ENCODE results near the gene SLC37A1.

Gene SLC37A1

GRCh38 chr21:42559326-42559725 is 45.7 kb downstream of the SLC37A1 start:
- Histone ChIP-seq H3K4me1 (ENCODE audit: control insufficient read depth, low read depth, low read length) (no peaks in the 10 kb centered on the region), H2BK15ac (replicated peaks; ENCODE audit: low read depth) (no peak overlapping the region), H3K4me2 (ENCODE audit: low read length) (no peak overlapping the region), H3K23ac (ENCODE audit: low read length) (no peak overlapping the region), H3K4ac (ENCODE audit: low read depth, low read length) (no peak overlapping the region), H3K27me3 (ENCODE audit: insufficient read depth, low read length, poor library complexity) (no peaks in the 10 kb centered on the region), H3K56ac (ENCODE audit: low read length) (no peak overlapping the region), H3K9ac (ENCODE audit: low read length) (no peak overlapping the region), H3K27ac (ENCODE audit: low read depth, low read length) (no peak overlapping the region), H4K5ac (ENCODE audit: low read length) (no peak overlapping the region), H3K4me3 (ENCODE audit: low read length) (no peak overlapping the region), H3K79me2 (ENCODE audit: control insufficient read depth, insufficient read depth, low read length) (no peaks in the 10 kb centered on the region), H2BK120ac (ENCODE audit: low read depth, low read length) (no peak overlapping the region), H2AK5ac (ENCODE audit: low read length) (no peak overlapping the region), H4K8ac (ENCODE audit: low read depth, low read length) (no peak overlapping the region), H2BK5ac (ENCODE audit: low read length) (no peak overlapping the region), H3K18ac (ENCODE audit: low read length) (no peak overlapping the region), H3K36me3 (ENCODE audit: control insufficient read depth, insufficient read depth, low read length) (no peaks in the 10 kb centered on the region), H3K79me1 (ENCODE audit: low read length) (no peaks in the 10 kb centered on the region)
- DNase-seq, result no peak
- no CpG with 5 or more reads among the region's 13 CpGs for WGBS (ENCODE audit: extremely low coverage, insufficient coverage, low lambda C conversion rate)

DNA sequence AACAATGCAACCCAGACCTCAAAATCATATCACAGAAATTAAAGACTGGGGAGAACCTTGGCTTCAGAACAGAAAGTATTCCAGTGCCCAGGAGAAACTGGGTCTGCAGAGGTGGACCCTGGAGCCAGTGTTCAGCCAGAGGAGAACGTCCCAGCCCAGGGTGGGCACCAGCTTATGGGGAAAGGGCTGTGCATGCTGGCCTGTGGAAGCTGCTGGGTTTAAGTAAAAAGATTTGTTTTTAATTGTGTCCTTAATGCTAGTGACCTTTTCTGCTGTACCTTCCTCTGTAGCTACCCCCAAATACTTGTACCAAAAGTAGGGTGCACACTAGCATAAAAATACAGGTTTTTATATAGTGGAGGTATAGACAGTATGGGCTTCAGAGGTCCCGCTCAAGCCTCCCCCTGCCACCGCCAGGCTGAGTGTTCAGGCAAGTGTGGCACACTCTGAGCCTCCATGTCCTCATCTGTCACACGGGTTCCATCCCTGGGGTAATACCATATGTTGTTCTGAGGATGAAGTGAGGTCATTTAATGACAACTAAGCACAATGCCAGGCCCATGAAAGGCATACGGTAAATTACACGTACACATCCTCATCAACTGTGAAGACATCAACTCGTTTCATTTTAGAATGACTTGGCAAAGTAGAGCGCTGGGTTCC is 47.0 kb downstream of the SLC37A1 start:
- no CpG with 5 or more reads among the region's 8 CpGs for WGBS (ENCODE audit: extremely low coverage, insufficient coverage, low lambda C conversion rate)
- Histone ChIP-seq H3K56ac (ENCODE audit: low read length) (no peak overlapping the region), H3K4me1 (ENCODE audit: control insufficient read depth, low read depth, low read length) (no peaks in the 10 kb centered on the region)

DNA sequence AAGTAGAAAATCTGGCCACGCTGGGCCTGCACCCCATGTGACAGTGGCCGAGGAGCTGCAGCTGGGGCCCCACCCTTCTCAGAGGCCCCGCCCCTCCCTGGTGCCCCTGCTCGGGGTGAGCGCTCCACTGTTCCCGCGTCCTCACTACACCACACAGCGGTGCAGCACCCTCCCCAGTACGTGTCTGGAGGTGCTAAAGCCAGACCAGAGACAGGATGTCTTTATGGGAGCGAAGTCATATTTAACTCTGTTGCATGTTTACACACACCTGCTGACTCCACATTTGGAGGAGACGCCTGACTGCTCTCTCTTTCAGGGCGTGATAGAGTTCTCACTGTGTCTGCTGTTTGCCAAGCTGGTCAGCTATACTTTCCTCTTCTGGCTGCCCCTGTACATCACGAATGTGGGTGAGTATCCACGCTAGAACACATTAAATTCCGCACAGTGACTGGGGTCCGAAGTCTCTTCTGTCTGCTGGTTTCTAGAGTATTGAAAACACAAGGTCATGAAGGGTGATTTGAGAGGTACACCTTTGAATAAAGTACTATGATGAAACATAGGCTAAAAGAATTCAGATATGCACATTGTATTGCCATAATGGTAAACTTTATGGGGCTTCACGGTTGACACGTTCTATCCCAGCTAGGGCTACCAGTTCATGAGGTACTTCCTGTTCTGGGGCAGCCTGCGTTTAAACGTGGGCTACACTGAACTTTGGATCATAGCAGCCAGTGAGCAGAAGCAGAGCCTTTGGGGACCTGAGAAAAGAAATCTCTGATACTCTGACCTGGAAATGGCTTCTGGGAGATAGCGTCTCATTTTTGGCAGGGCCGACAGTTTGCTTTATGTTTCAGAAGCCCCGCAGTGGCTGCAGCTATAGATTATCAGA is 48.4 kb downstream of the SLC37A1 start:
- WGBS (ENCODE audit: extremely low coverage, insufficient coverage, low lambda C conversion rate), result no CpG with 5 or more reads among the region's 23 CpGs
- no peak for DNase-seq
- Histone ChIP-seq H3K4me3 (ENCODE audit: low read length) (no peak overlapping the region), H3K79me2 (ENCODE audit: control insufficient read depth, insufficient read depth, low read length) (no peaks in the 10 kb centered on the region), H3K36me3 (ENCODE audit: control insufficient read depth, insufficient read depth, low read length) (no peaks in the 10 kb centered on the region), H4K5ac (ENCODE audit: low read length) (no peak overlapping the region), H3K4ac (ENCODE audit: low read depth, low read length) (no peak overlapping the region), H4K8ac (ENCODE audit: low read depth, low read length) (no peak overlapping the region), H3K27me3 (ENCODE audit: insufficient read depth, low read length, poor library complexity) (no peaks in the 10 kb centered on the region), H2BK5ac (ENCODE audit: low read length) (no peak overlapping the region), H3K18ac (ENCODE audit: low read length) (no peak overlapping the region), H2AK5ac (ENCODE audit: low read length) (no peak overlapping the region), H3K27ac (ENCODE audit: low read depth, low read length) (no peak overlapping the region), H3K56ac (ENCODE audit: low read length) (no peak overlapping the region), H2BK15ac (replicated peaks; ENCODE audit: low read depth) (no peak overlapping the region), H3K4me1 (ENCODE audit: control insufficient read depth, low read depth, low read length) (no peaks in the 10 kb centered on the region), H3K9ac (ENCODE audit: low read length) (no peak overlapping the region), H3K79me1 (ENCODE audit: low read length) (no peaks in the 10 kb centered on the region), H2BK120ac (ENCODE audit: low read depth, low read length) (no peak overlapping the region), H3K4me2 (ENCODE audit: low read length) (no peak overlapping the region), H3K23ac (ENCODE audit: low read length) (no peak overlapping the region)

More for the DNA sequence above, 47.0 kb downstream of the SLC37A1 start:
- Histone ChIP-seq H2BK120ac (ENCODE audit: low read depth, low read length) (no peak overlapping the region), H2BK5ac (ENCODE audit: low read length) (no peak overlapping the region), H3K36me3 (ENCODE audit: control insufficient read depth, insufficient read depth, low read length) (no peaks in the 10 kb centered on the region), H3K27ac (ENCODE audit: low read depth, low read length) (no peak overlapping the region), H2AK5ac (ENCODE audit: low read length) (no peak overlapping the region), H4K8ac (ENCODE audit: low read depth, low read length) (no peak overlapping the region), H3K18ac (ENCODE audit: low read length) (no peak overlapping the region), H3K4ac (ENCODE audit: low read depth, low read length) (no peak overlapping the region), H3K27me3 (ENCODE audit: insufficient read depth, low read length, poor library complexity) (no peaks in the 10 kb centered on the region), H3K4me2 (ENCODE audit: low read length) (no peak overlapping the region), H3K23ac (ENCODE audit: low read length) (no peak overlapping the region), H3K9ac (ENCODE audit: low read length) (no peak overlapping the region), H2BK15ac (replicated peaks; ENCODE audit: low read depth) (no peak overlapping the region), H3K79me1 (ENCODE audit: low read length) (no peaks in the 10 kb centered on the region), H4K5ac (ENCODE audit: low read length) (no peak overlapping the region), H3K4me3 (ENCODE audit: low read length) (no peak overlapping the region), H3K79me2 (ENCODE audit: control insufficient read depth, insufficient read depth, low read length) (no peaks in the 10 kb centered on the region)
- no peak for DNase-seq

DNA sequence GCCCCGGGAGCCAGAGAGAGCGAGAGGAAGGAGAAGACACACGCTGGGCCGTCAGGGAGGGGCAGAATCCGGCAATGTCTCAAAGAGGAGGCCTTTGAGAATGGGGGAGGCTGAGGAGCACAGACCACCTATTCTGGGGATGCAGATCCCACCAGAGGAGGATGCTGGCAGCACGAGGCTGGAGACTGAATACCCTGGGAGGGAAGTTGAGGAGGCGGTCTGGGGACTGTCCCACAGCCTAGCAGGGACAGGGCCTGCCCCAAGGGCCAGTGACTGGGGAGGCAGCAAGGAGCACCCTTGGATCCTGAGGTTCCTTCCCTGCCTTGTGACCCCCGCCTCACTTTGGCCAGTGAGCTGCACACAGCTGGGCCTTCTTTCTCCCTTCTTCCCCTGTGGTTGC is 49.2 kb downstream of the SLC37A1 start:
- H3K27ac ChIP-seq (ENCODE audit: low read depth, low read length), result no peak overlapping the region
- H3K4me1 ChIP-seq (ENCODE audit: control insufficient read depth, low read depth, low read length), result no peaks in the 10 kb centered on the region
- no CpG with 5 or more reads among the region's 8 CpGs for WGBS (ENCODE audit: extremely low coverage, insufficient coverage, low lambda C conversion rate)

DNA sequence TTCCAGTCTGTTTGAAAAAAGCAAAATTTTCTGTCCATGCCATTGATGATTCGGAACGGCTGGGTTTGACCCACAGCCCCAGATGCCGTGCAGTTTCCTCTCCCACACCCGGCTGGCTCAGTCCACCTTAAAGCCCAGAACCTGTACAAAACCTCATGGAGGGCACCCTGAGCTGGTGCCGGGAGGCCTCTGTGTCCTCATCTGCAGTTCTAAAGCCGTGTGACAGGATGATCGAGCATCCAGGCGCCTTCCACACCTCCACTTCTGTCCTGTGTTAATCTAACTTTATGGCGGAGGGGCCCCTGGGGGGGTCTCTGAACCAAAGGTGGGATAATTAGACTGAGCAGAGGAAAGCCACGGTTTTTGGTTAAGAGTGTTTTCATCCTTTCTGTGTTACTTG is 49.6 kb downstream of the SLC37A1 start:
- Histone ChIP-seq H3K27me3 (ENCODE audit: insufficient read depth, low read length, poor library complexity) (no peaks in the 10 kb centered on the region), H2BK120ac (ENCODE audit: low read depth, low read length) (no peak overlapping the region), H3K4me1 (ENCODE audit: control insufficient read depth, low read depth, low read length) (no peaks in the 10 kb centered on the region), H4K8ac (ENCODE audit: low read depth, low read length) (no peak overlapping the region), H2AK5ac (ENCODE audit: low read length) (no peak overlapping the region), H3K4me3 (ENCODE audit: low read length) (no peak overlapping the region), H3K79me1 (ENCODE audit: low read length) (no peaks in the 10 kb centered on the region), H3K36me3 (ENCODE audit: control insufficient read depth, insufficient read depth, low read length) (no peaks in the 10 kb centered on the region), H4K5ac (ENCODE audit: low read length) (no peak overlapping the region), H3K4ac (ENCODE audit: low read depth, low read length) (no peak overlapping the region), H3K18ac (ENCODE audit: low read length) (no peak overlapping the region), H3K9ac (ENCODE audit: low read length) (no peak overlapping the region), H2BK15ac (replicated peaks; ENCODE audit: low read depth) (no peak overlapping the region), H3K56ac (ENCODE audit: low read length) (no peak overlapping the region), H3K4me2 (ENCODE audit: low read length) (no peak overlapping the region), H3K23ac (ENCODE audit: low read length) (no peak overlapping the region), H2BK5ac (ENCODE audit: low read length) (no peak overlapping the region), H3K79me2 (ENCODE audit: control insufficient read depth, insufficient read depth, low read length) (no peaks in the 10 kb centered on the region), H3K27ac (ENCODE audit: low read depth, low read length) (no peak overlapping the region)
- no peak for DNase-seq
- WGBS (ENCODE audit: extremely low coverage, insufficient coverage, low lambda C conversion rate), result no CpG with 5 or more reads among the region's 10 CpGs

More for the DNA sequence above, 49.2 kb downstream of the SLC37A1 start:
- no peak overlapping the region for H4K8ac ChIP-seq (ENCODE audit: low read depth, low read length)
- H3K79me1 ChIP-seq (ENCODE audit: low read length), result no peaks in the 10 kb centered on the region
- no peak overlapping the region for H2AK5ac ChIP-seq (ENCODE audit: low read length)
- no peak overlapping the region for H3K4me3 ChIP-seq (ENCODE audit: low read length)
- DNase-seq, result no peak
- H2BK120ac ChIP-seq (ENCODE audit: low read depth, low read length), result no peak overlapping the region
- H2BK5ac ChIP-seq (ENCODE audit: low read length), result no peak overlapping the region
- H3K4ac ChIP-seq (ENCODE audit: low read depth, low read length), result no peak overlapping the region
- no peak overlapping the region for H3K23ac ChIP-seq (ENCODE audit: low read length)
- no peaks in the 10 kb centered on the region for H3K27me3 ChIP-seq (ENCODE audit: insufficient read depth, low read length, poor library complexity)
- H3K56ac ChIP-seq (ENCODE audit: low read length), result no peak overlapping the region
- H3K18ac ChIP-seq (ENCODE audit: low read length), result no peak overlapping the region
- no peak overlapping the region for H3K4me2 ChIP-seq (ENCODE audit: low read length)
- H3K79me2 ChIP-seq (ENCODE audit: control insufficient read depth, insufficient read depth, low read length), result no peaks in the 10 kb centered on the region
- H2BK15ac ChIP-seq (replicated peaks; ENCODE audit: low read depth), result no peak overlapping the region
- no peak overlapping the region for H4K5ac ChIP-seq (ENCODE audit: low read length)
- H3K36me3 ChIP-seq (ENCODE audit: control insufficient read depth, insufficient read depth, low read length), result no peaks in the 10 kb centered on the region
- H3K9ac ChIP-seq (ENCODE audit: low read length), result no peak overlapping the region
